Measurements from ENCODE around the gene SCYGR2. TPM values are rescaled to one million over a fixed set of nuclear protein-coding genes. Genes with fewer than 3 reads are reported as not detected.

The SCYGR2 gene
- total and polyA plus RNA-seq, 5 donors = not detected

- DNase-seq = no peak
- 73% methylated on average over 4 of the region's 4 CpGs for WGBS
- intact Hi-C loops (cut with DNase I) = no loop called here
- no peaks in the 10 kb centered on the region for H3K9me3 ChIP-seq (ENCODE audit: control insufficient read depth, low read length)
- no peaks in the 10 kb centered on the region for H3K4me1 ChIP-seq (ENCODE audit: control insufficient read depth, insufficient read depth, low read length)
- no peak overlapping the region for H3K4me3 ChIP-seq (ENCODE audit: low read length)
- H3K27me3 ChIP-seq (ENCODE audit: control insufficient read depth, insufficient read depth) = no peaks in the 10 kb centered on the region
- no peak overlapping the region for H3K27ac ChIP-seq (ENCODE audit: low read length)
- no peak for ATAC-seq
Measured at GRCh38 chr2:227613272-227613660, 14.6 kb downstream of the SCYGR2 start.

- Histone ChIP-seq H3K4me3 (ENCODE audit: low read length) (no peak overlapping the region), H3K27me3 (ENCODE audit: control insufficient read depth, insufficient read depth) (no peaks in the 10 kb centered on the region), H3K4me1 (ENCODE audit: control insufficient read depth, insufficient read depth, low read length) (no peaks in the 10 kb centered on the region), H3K9me3 (ENCODE audit: control insufficient read depth, low read length) (no peaks in the 10 kb centered on the region), H3K27ac (ENCODE audit: low read length) (no peak overlapping the region)
- ATAC-seq (no peak), DNase-seq (no peak)
- intact Hi-C loops (cut with DNase I) = no loop called here
- 93% methylated on average over 4 of the region's 4 CpGs for WGBS
Measured at GRCh38 chr2:227614246-227614645, 15.6 kb downstream of the SCYGR2 start.

GRCh38 chr2:227614740-227615139 lies 16.0 kb downstream of the SCYGR2 start, which contains the start of gene SCYGR3:
TSS of gene SCYGR3 (minus strand) at chr2:227614840. CDS start at chr2:227614840, 0 bp downstream.
- DNase-seq = no peak
- H3K9me3 ChIP-seq (ENCODE audit: control insufficient read depth, low read length) = no peaks in the 10 kb centered on the region
- no peak for ATAC-seq
- H3K27ac ChIP-seq (ENCODE audit: low read length) = no peak within 1 kb of the TSS
- WGBS = 98% methylated on average over 4 of the region's 4 CpGs
- no peaks in the 10 kb centered on the region for H3K4me1 ChIP-seq (ENCODE audit: control insufficient read depth, insufficient read depth, low read length)
- no peak within 1 kb of the TSS for H3K4me3 ChIP-seq (ENCODE audit: low read length)
- H3K27me3 ChIP-seq (ENCODE audit: control insufficient read depth, insufficient read depth) = no peaks in the 10 kb centered on the region
- intact Hi-C loops (cut with DNase I) = no loop called here

GRCh38 chr2:227615181-227615580 lies 16.5 kb downstream of the SCYGR2 start:
- Histone ChIP-seq H3K9me3 (ENCODE audit: control insufficient read depth, low read length) (no peaks in the 10 kb centered on the region), H3K4me1 (ENCODE audit: control insufficient read depth, insufficient read depth, low read length) (no peaks in the 10 kb centered on the region), H3K27ac (ENCODE audit: low read length) (no peak overlapping the region), H3K4me3 (ENCODE audit: low read length) (no peak overlapping the region), H3K27me3 (ENCODE audit: control insufficient read depth, insufficient read depth) (no peaks in the 10 kb centered on the region)
- intact Hi-C loops (cut with DNase I) = no loop called here
- whole genome bisulfite sequencing = 90% methylated on average over 4 of the region's 4 CpGs
- no peak for ATAC-seq
- no peak for DNase-seq

- H3K4me3 ChIP-seq (ENCODE audit: low read length) = no peak overlapping the region
- no peak overlapping the region for H3K27ac ChIP-seq (ENCODE audit: low read length)
- intact Hi-C loops (cut with DNase I) = no loop called here
- H3K27me3 ChIP-seq (ENCODE audit: control insufficient read depth, insufficient read depth) = no peaks in the 10 kb centered on the region
- H3K9me3 ChIP-seq (ENCODE audit: control insufficient read depth, low read length) = no peaks in the 10 kb centered on the region
- ATAC-seq (no peak), DNase-seq (no peak)
- 57% methylated on average over 5 of the region's 5 CpGs for WGBS
- no peaks in the 10 kb centered on the region for H3K4me1 ChIP-seq (ENCODE audit: control insufficient read depth, insufficient read depth, low read length)
Measured at GRCh38 chr2:227615906-227616305, 17.2 kb downstream of the SCYGR2 start.

- Histone ChIP-seq H3K9me3 (ENCODE audit: control insufficient read depth, low read length) (no peaks in the 10 kb centered on the region), H3K27me3 (ENCODE audit: control insufficient read depth, insufficient read depth) (no peaks in the 10 kb centered on the region), H3K4me1 (ENCODE audit: control insufficient read depth, insufficient read depth, low read length) (no peaks in the 10 kb centered on the region), H3K27ac (ENCODE audit: low read length) (no peak overlapping the region), H3K4me3 (ENCODE audit: low read length) (no peak overlapping the region)
- ATAC-seq = no peak
- 27% methylated on average over 4 of the region's 4 CpGs for WGBS
- intact Hi-C loops (cut with DNase I) = no loop called here
- DNase-seq = no peak
Measured at GRCh38 chr2:227616631-227617030, 17.9 kb downstream of the SCYGR2 start.

- intact Hi-C loops (cut with DNase I) = no loop called here
- Histone ChIP-seq H3K4me1 (ENCODE audit: control insufficient read depth, insufficient read depth, low read length) (no peaks in the 10 kb centered on the region), H3K27me3 (ENCODE audit: control insufficient read depth, insufficient read depth) (no peaks in the 10 kb centered on the region), H3K27ac (ENCODE audit: low read length) (no peak within 1 kb of the TSS), H3K4me3 (ENCODE audit: low read length) (no peak within 1 kb of the TSS), H3K9me3 (ENCODE audit: control insufficient read depth, low read length) (no peaks in the 10 kb centered on the region)
- DNase-seq (no peak), ATAC-seq (no peak)
- WGBS = 70% methylated on average over 20 of the region's 20 CpGs
Measured at GRCh38 chr2:227617316-227618230, 18.9 kb downstream of the SCYGR2 start, which contains the start of gene SCYGR4. TSS of gene SCYGR4 (plus strand) at chr2:227617498. CDS start at chr2:227617498, 0 bp downstream.

GRCh38 chr2:227623226-227623625 lies 24.5 kb downstream of the SCYGR2 start:
- H3K27me3 ChIP-seq (ENCODE audit: control insufficient read depth, insufficient read depth) = no peaks in the 10 kb centered on the region
- ATAC-seq (no peak), DNase-seq (no peak)
- intact Hi-C loops (cut with DNase I) = no loop called here
- H3K9me3 ChIP-seq (ENCODE audit: control insufficient read depth, low read length) = no peaks in the 10 kb centered on the region
- H3K4me1 ChIP-seq (ENCODE audit: control insufficient read depth, insufficient read depth, low read length) = no peaks in the 10 kb centered on the region
- no peak overlapping the region for H3K27ac ChIP-seq (ENCODE audit: low read length)
- no peak overlapping the region for H3K4me3 ChIP-seq (ENCODE audit: low read length)

- intact Hi-C loops (cut with DNase I) = no loop called here
- no peak for DNase-seq
- no peak overlapping the region for H3K27ac ChIP-seq (ENCODE audit: low read length)
- no peaks in the 10 kb centered on the region for H3K27me3 ChIP-seq (ENCODE audit: control insufficient read depth, insufficient read depth)
- no peaks in the 10 kb centered on the region for H3K4me1 ChIP-seq (ENCODE audit: control insufficient read depth, insufficient read depth, low read length)
- no peak for ATAC-seq
- H3K9me3 ChIP-seq (ENCODE audit: control insufficient read depth, low read length) = no peaks in the 10 kb centered on the region
- no peak overlapping the region for H3K4me3 ChIP-seq (ENCODE audit: low read length)
- WGBS = 72% methylated on average over 2 of the region's 2 CpGs
Measured at GRCh38 chr2:227625420-227625819, 26.7 kb downstream of the SCYGR2 start.

GRCh38 chr2:227626580-227627151 lies 28.0 kb downstream of the SCYGR2 start:
- intact Hi-C loops (cut with DNase I) = no loop called here
- Histone ChIP-seq H3K27ac (ENCODE audit: low read length) (no peak overlapping the region), H3K9me3 (ENCODE audit: control insufficient read depth, low read length) (no peaks in the 10 kb centered on the region), H3K4me1 (ENCODE audit: control insufficient read depth, insufficient read depth, low read length) (no peaks in the 10 kb centered on the region), H3K4me3 (ENCODE audit: low read length) (no peak overlapping the region), H3K27me3 (ENCODE audit: control insufficient read depth, insufficient read depth) (no peaks in the 10 kb centered on the region)
- WGBS = 94% methylated on average over 10 of the region's 10 CpGs
- no peak for DNase-seq
- ATAC-seq = no peak

GRCh38 chr2:227627769-227628168 lies 29.1 kb downstream of the SCYGR2 start:
- ATAC-seq = no peak
- DNase-seq = no peak
- Histone ChIP-seq H3K4me3 (ENCODE audit: low read length) (no peak overlapping the region), H3K9me3 (ENCODE audit: control insufficient read depth, low read length) (no peaks in the 10 kb centered on the region), H3K4me1 (ENCODE audit: control insufficient read depth, insufficient read depth, low read length) (no peaks in the 10 kb centered on the region), H3K27me3 (ENCODE audit: control insufficient read depth, insufficient read depth) (no peaks in the 10 kb centered on the region), H3K27ac (ENCODE audit: low read length) (no peak overlapping the region)
- intact Hi-C loops (cut with DNase I) = no loop called here
- 88% methylated on average over 3 of the region's 3 CpGs for WGBS

All from right cardiac atrium (tissue), 5 donors.